H1 (cell line): ENCODE data around the gene PGP. TPM values are rescaled to one million over a fixed set of nuclear protein-coding genes. Genes with fewer than 3 reads are reported as not detected.

ENCODE experiments used
- SIX5 ChIP-seq: IDR thresholded peaks from 2 replicates; pipeline ENCODE4 v1.6.1; 2011; ENCODE audit warnings: mild to moderate bottlenecking, low read depth, low read length
- polyA plus RNA-seq, 7 experiments: library from polyadenylated mRNA; depleted of rRNA in 3 of 7; stranded (reverse) in 5 of 7; unstranded in 2 of 7; fragments of >200 nt in 5 of 7; fragments of 200-250 nt in 2 of 7; gene quantifications; 1 replicate in 5 of 7; 2 replicates in 1 of 7; 4 replicates in 1 of 7; pipeline versions ENCODE4 v1.2.1 to v1.2.3, GENCODE V29; 2011 to 2013; ENCODE audit warnings: missing spikeins in 2 of 7, mixed read lengths in 2 of 7
- total RNA-seq: library from RNA; stranded (reverse); fragmentation: NEBNext Ultra II Directional; extraction: Animal tissue kit (Norgen Biotek cat#: 25700); gene quantifications from 2 replicates; pipeline ENCODE4 v1.2.1, GENCODE V29; 2021
- TF ChIP-seq, protein P1 (sequence below): fragments of 300-600 bp; sonication (generic); IDR thresholded peaks from 2 replicates; pipeline ENCODE4 v1.7.1; 2012; ENCODE audit warnings: low read length, moderate library complexity, mild to moderate bottlenecking, inconsistent platforms; ENCODE audit not compliant: insufficient replicate concordance
- TF ChIP-seq, protein P2 (sequence below), 3 experiments: IDR thresholded peaks; 1 replicate in 2 of 3; 2 replicates in 1 of 3; pipeline versions ENCODE4 v1.5.1 to v1.6.1; 2011; ENCODE audit warnings: low read length in 3 of 3, mild to moderate bottlenecking in 3 of 3, inconsistent platforms in 2 of 3, low read depth in 1 of 3, moderate library complexity in 1 of 3; ENCODE audit not compliant: insufficient read depth in 1 of 3; ENCODE audit errors: control extremely low read depth in 1 of 3

The PGP gene
- total and polyA plus RNA-seq, 2 of the 8 experiments (the other 6 are each of a cell fraction or from before 2014, with no cell fraction given): 30.9 to 55.9 TPM

- TF ChIP-seq, protein P1, sequence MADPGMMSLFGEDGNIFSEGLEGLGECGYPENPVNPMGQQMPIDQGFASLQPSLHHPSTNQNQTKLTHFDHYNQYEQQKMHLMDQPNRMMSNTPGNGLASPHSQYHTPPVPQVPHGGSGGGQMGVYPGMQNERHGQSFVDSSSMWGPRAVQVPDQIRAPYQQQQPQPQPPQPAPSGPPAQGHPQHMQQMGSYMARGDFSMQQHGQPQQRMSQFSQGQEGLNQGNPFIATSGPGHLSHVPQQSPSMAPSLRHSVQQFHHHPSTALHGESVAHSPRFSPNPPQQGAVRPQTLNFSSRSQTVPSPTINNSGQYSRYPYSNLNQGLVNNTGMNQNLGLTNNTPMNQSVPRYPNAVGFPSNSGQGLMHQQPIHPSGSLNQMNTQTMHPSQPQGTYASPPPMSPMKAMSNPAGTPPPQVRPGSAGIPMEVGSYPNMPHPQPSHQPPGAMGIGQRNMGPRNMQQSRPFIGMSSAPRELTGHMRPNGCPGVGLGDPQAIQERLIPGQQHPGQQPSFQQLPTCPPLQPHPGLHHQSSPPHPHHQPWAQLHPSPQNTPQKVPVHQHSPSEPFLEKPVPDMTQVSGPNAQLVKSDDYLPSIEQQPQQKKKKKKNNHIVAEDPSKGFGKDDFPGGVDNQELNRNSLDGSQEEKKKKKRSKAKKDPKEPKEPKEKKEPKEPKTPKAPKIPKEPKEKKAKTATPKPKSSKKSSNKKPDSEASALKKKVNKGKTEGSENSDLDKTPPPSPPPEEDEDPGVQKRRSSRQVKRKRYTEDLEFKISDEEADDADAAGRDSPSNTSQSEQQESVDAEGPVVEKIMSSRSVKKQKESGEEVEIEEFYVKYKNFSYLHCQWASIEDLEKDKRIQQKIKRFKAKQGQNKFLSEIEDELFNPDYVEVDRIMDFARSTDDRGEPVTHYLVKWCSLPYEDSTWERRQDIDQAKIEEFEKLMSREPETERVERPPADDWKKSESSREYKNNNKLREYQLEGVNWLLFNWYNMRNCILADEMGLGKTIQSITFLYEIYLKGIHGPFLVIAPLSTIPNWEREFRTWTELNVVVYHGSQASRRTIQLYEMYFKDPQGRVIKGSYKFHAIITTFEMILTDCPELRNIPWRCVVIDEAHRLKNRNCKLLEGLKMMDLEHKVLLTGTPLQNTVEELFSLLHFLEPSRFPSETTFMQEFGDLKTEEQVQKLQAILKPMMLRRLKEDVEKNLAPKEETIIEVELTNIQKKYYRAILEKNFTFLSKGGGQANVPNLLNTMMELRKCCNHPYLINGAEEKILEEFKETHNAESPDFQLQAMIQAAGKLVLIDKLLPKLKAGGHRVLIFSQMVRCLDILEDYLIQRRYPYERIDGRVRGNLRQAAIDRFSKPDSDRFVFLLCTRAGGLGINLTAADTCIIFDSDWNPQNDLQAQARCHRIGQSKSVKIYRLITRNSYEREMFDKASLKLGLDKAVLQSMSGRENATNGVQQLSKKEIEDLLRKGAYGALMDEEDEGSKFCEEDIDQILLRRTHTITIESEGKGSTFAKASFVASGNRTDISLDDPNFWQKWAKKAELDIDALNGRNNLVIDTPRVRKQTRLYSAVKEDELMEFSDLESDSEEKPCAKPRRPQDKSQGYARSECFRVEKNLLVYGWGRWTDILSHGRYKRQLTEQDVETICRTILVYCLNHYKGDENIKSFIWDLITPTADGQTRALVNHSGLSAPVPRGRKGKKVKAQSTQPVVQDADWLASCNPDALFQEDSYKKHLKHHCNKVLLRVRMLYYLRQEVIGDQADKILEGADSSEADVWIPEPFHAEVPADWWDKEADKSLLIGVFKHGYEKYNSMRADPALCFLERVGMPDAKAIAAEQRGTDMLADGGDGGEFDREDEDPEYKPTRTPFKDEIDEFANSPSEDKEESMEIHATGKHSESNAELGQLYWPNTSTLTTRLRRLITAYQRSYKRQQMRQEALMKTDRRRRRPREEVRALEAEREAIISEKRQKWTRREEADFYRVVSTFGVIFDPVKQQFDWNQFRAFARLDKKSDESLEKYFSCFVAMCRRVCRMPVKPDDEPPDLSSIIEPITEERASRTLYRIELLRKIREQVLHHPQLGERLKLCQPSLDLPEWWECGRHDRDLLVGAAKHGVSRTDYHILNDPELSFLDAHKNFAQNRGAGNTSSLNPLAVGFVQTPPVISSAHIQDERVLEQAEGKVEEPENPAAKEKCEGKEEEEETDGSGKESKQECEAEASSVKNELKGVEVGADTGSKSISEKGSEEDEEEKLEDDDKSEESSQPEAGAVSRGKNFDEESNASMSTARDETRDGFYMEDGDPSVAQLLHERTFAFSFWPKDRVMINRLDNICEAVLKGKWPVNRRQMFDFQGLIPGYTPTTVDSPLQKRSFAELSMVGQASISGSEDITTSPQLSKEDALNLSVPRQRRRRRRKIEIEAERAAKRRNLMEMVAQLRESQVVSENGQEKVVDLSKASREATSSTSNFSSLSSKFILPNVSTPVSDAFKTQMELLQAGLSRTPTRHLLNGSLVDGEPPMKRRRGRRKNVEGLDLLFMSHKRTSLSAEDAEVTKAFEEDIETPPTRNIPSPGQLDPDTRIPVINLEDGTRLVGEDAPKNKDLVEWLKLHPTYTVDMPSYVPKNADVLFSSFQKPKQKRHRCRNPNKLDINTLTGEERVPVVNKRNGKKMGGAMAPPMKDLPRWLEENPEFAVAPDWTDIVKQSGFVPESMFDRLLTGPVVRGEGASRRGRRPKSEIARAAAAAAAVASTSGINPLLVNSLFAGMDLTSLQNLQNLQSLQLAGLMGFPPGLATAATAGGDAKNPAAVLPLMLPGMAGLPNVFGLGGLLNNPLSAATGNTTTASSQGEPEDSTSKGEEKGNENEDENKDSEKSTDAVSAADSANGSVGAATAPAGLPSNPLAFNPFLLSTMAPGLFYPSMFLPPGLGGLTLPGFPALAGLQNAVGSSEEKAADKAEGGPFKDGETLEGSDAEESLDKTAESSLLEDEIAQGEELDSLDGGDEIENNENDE: no peak
- TF ChIP-seq, protein P2, sequence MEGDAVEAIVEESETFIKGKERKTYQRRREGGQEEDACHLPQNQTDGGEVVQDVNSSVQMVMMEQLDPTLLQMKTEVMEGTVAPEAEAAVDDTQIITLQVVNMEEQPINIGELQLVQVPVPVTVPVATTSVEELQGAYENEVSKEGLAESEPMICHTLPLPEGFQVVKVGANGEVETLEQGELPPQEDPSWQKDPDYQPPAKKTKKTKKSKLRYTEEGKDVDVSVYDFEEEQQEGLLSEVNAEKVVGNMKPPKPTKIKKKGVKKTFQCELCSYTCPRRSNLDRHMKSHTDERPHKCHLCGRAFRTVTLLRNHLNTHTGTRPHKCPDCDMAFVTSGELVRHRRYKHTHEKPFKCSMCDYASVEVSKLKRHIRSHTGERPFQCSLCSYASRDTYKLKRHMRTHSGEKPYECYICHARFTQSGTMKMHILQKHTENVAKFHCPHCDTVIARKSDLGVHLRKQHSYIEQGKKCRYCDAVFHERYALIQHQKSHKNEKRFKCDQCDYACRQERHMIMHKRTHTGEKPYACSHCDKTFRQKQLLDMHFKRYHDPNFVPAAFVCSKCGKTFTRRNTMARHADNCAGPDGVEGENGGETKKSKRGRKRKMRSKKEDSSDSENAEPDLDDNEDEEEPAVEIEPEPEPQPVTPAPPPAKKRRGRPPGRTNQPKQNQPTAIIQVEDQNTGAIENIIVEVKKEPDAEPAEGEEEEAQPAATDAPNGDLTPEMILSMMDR (IDR thresholded peaks at IDR 0.05; ENCODE audit: control extremely low read depth in 1 of 3, insufficient read depth in 1 of 3, low read depth in 1 of 3, low read length in 3 of 3): no peak
- TF ChIP-seq SIX5: no peak
Measured at GRCh38 chr16:2206420-2206779, 8.2 kb downstream of the PGP start (continued).
